ENCODE measurements around the gene CDH4. TPM values are rescaled to one million over a fixed set of nuclear protein-coding genes. Genes with fewer than 3 reads are reported as not detected.

Gene CDH4
- total and polyA plus RNA-seq, 7 donors: under 0.01 to 0.06 TPM; not detected in 5

DNA sequence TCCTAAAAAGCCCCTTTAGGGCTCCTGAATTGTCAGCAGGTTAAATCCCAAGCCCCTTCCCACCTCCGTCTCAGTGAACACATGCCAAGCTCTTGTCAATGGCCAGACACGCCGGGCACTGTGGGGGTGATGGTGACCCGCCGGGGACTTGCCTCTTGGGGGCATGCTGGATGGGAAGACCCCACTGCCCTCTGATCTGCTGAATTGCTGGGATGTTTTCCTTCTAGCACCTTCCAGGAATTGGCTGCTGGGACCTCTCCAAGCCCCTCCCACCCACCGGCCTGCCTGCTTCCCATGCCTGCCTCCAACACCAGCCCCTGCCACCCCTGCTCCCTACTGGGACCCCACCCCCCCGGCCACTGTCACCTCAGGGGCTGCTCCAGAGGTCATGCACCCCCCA is 345.9 kb downstream of the CDH4 start:
- Histone ChIP-seq H3K36me3 (no peaks in the 10 kb centered on the region), H3K4me3 (no peak overlapping the region), H3K9me3 (peaks cover 0 to 20% (median 9%) of the 10 kb centered on the region in 4 donors), H3K27ac (no peak overlapping the region), H3K27me3 (peaks cover 0 to 39% (median 16%) of the 10 kb centered on the region in 3 donors), H3K4me1 (no peaks in the 10 kb centered on the region)
- no peak for DNase-seq
- 73 to 81% methylated on average over 7 of the region's 7 CpGs for WGBS, 2 donors
- intact Hi-C loops (cut with DNase I): no loop called here
- TF ChIP-seq EP300 (IDR thresholded peaks at IDR 0.05) (no peak), POLR2AphosphoS5 (IDR thresholded peaks at IDR 0.05) (no peak), POLR2A (IDR thresholded peaks at IDR 0.05) (no peak)
- TF ChIP-seq, protein P1, sequence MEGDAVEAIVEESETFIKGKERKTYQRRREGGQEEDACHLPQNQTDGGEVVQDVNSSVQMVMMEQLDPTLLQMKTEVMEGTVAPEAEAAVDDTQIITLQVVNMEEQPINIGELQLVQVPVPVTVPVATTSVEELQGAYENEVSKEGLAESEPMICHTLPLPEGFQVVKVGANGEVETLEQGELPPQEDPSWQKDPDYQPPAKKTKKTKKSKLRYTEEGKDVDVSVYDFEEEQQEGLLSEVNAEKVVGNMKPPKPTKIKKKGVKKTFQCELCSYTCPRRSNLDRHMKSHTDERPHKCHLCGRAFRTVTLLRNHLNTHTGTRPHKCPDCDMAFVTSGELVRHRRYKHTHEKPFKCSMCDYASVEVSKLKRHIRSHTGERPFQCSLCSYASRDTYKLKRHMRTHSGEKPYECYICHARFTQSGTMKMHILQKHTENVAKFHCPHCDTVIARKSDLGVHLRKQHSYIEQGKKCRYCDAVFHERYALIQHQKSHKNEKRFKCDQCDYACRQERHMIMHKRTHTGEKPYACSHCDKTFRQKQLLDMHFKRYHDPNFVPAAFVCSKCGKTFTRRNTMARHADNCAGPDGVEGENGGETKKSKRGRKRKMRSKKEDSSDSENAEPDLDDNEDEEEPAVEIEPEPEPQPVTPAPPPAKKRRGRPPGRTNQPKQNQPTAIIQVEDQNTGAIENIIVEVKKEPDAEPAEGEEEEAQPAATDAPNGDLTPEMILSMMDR (IDR thresholded peaks at IDR 0.05): no peak

DNA sequence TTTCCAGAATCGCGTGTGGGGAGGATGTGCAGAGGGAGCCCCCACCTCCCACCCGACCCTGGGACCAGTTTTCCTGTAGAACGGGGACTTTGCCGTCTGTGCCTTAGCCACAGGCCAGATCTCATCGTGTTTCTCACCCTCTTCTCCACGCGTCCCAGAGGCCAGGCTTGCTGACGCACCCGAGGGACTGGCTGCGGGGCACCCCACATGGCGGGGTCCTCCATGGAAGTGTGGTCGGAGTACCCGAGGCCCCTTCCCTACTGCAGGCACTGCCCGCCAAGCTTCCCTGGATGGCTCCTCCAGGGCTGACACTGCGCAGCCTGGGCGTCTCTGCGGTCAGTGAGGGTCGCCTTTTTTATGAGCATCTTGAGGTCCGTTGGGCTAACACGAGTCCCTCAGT is 346.5 kb downstream of the CDH4 start:
- 84 to 89% methylated on average over 21 of the region's 21 CpGs for WGBS, 2 donors
- Histone ChIP-seq H3K27ac (no peak overlapping the region), H3K4me3 (no peak overlapping the region), H3K27me3 (peaks cover 0 to 35% (median 16%) of the 10 kb centered on the region in 3 donors), H3K36me3 (no peaks in the 10 kb centered on the region), H3K4me1 (no peaks in the 10 kb centered on the region), H3K9me3 (peaks cover 0 to 18% (median 10%) of the 10 kb centered on the region in 4 donors)
- intact Hi-C loops (cut with DNase I): no loop called here
- TF ChIP-seq POLR2A (IDR thresholded peaks at IDR 0.05) (no peak), EP300 (IDR thresholded peaks at IDR 0.05) (no peak), POLR2AphosphoS5 (IDR thresholded peaks at IDR 0.05) (no peak)
- TF ChIP-seq, protein P1 (IDR thresholded peaks at IDR 0.05): no peak
- no peak for DNase-seq

DNA sequence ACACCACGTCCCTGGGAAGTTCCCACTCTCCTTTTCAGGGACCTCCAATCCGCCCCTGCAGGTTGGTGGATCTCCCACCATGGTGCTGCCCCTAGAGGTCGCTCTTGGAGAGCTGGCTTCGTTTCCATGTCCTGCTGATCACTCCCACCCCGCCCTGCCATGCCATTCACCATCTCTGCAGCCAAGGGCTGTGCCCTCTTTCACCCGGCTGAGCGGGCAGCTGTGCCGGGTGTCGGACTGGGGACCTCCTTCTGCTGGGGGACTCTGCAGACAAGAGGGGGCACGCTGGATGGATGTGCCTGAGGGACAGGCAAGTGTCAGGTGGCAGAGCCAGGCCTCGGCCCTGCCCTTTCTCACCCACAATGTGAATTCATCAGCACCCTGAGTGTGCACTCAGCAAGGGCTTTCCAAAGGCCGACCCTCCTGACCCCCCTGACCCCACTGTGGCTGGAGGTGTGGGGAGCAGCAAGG is 347.0 kb downstream of the CDH4 start:
- intact Hi-C loops (cut with DNase I): no loop called here
- Histone ChIP-seq H3K4me1 (no peaks in the 10 kb centered on the region), H3K9me3 (peaks cover 0 to 18% (median 11%) of the 10 kb centered on the region in 4 donors), H3K4me3 (no peak overlapping the region), H3K27ac (no peak overlapping the region), H3K27me3 (peaks cover 0 to 32% (median 16%) of the 10 kb centered on the region in 3 donors), H3K36me3 (no peaks in the 10 kb centered on the region)
- no peak for DNase-seq
- TF ChIP-seq, protein P1 (IDR thresholded peaks at IDR 0.05): no peak
- 72 to 78% methylated on average over 12 of the region's 12 CpGs for WGBS, 2 donors

DNA sequence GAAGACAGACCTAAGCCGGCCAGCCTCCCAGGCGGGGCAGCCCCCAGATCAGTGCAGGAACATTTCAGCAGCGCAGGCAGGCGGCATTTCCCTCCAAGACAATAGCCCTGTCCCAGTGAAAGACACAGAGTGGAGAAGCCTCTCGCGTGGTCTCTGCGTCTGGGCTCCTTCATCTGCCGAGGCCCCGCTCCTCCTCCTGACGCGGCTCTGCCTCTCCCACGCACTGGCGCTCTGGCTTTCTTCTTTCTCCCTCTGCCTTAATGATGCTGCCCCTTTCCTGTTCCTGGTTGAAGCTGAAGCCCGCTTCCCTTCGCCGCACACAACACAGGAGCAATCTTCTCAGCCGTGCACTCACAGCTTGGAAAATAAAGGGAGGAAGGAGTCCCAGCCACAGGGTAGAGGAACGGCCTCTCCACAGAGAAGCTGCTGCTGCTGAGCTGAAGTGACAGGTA is 347.5 kb downstream of the CDH4 start:
- Histone ChIP-seq H3K9me3 (peaks cover 0 to 18% (median 11%) of the 10 kb centered on the region in 4 donors), H3K36me3 (no peaks in the 10 kb centered on the region), H3K4me1 (no peaks in the 10 kb centered on the region), H3K4me3 (no peak overlapping the region), H3K27me3 (peaks cover 0 to 32% (median 16%) of the 10 kb centered on the region in 3 donors), H3K27ac (no peak overlapping the region)
- intact Hi-C loops (cut with DNase I): no loop called here
- 64 to 85% methylated on average over 18 of the region's 18 CpGs for WGBS, 2 donors
- no peak for DNase-seq
- no peak for TF ChIP-seq POLR2AphosphoS5 (IDR thresholded peaks at IDR 0.05)
- TF ChIP-seq, protein P1 (IDR thresholded peaks at IDR 0.05): no peak
- TF ChIP-seq POLR2A (IDR thresholded peaks at IDR 0.05): no peak
- TF ChIP-seq EP300 (IDR thresholded peaks at IDR 0.05): no peak

DNA sequence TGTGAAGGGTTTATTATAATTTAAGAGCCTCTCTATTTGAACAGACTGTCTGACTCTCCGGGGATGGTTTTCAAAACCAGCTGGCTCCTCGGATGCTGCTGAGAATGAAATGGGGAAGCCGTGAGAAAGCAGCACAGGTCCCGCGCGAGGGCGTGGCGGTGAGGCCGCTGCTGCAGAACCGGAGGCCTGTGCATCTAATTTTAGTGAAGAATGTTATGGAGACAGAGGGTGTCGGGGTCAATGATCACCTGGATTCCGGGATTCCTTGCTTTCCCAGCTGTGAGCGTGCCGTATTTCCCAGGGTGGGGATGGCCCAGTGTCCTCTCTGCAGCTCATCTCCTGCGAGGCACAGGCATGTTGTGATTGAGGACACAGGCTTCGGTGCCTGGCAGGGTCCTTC is 348.0 kb downstream of the CDH4 start:
- Histone ChIP-seq H3K27ac (no peak overlapping the region), H3K4me1 (no peaks in the 10 kb centered on the region), H3K4me3 (no peak overlapping the region), H3K27me3 (peaks cover 0 to 32% (median 16%) of the 10 kb centered on the region in 3 donors), H3K36me3 (no peaks in the 10 kb centered on the region), H3K9me3 (peaks cover 0 to 18% (median 11%) of the 10 kb centered on the region in 4 donors)
- no peak for DNase-seq
- intact Hi-C loops (cut with DNase I): no loop called here
- 85% methylated on average over 16 of the region's 16 CpGs for WGBS, 2 donors
- TF ChIP-seq POLR2A (IDR thresholded peaks at IDR 0.05) (no peak), EP300 (IDR thresholded peaks at IDR 0.05) (no peak), POLR2AphosphoS5 (IDR thresholded peaks at IDR 0.05) (no peak)
- TF ChIP-seq, protein P1 (IDR thresholded peaks at IDR 0.05): no peak

Data from sigmoid colon (tissue), 7 donors.